Keratinocyte (primary cell): Measurements from ENCODE around the gene ACTR3. TPM values are rescaled to one million over a fixed set of nuclear protein-coding genes. Genes with fewer than 3 reads are reported as not detected.

Source experiments
- DNase-seq: peaks from one replicate; pipeline ENCODE4 v3.0.0-alpha.2; 2011; ENCODE audit warnings: low read depth, missing footprints, low spot score
- FAIRE-seq: peaks from 2 replicates; lab custom pipeline; 2011; peaks lifted over from hg19 to GRCh38; lab: Jason Lieb, UNC
- H2AFZ ChIP-seq: 2 replicates; pipeline ENCODE4 v1.6.0; 2012; ENCODE audit warnings: low read length, control low read depth, inconsistent platforms; ENCODE audit not compliant: control insufficient read depth
- H3K27ac ChIP-seq: 2 replicates; pipeline ENCODE4 v1.5.1; 2011; ENCODE audit warnings: low read length; ENCODE audit not compliant: control insufficient read depth, insufficient read depth
- H3K27me3 ChIP-seq: 3 replicates; pipeline ENCODE4 v1.6.0; 2011; ENCODE audit warnings: low read length; ENCODE audit not compliant: control insufficient read depth, insufficient read depth; ENCODE audit errors: extremely low read depth
- H3K36me3 ChIP-seq, 2 experiments: 2 replicates in 1 of 2; 3 replicates in 1 of 2; pipeline ENCODE4 v1.5.1; 2011; ENCODE audit warnings: low read length in 2 of 2, mild to moderate bottlenecking in 1 of 2; ENCODE audit not compliant: control insufficient read depth in 2 of 2, insufficient read depth in 2 of 2; ENCODE audit errors: extremely low read depth in 1 of 2
- H3K4me1 ChIP-seq: 3 replicates; pipeline ENCODE4 v1.5.1; 2011; ENCODE audit warnings: low read length; ENCODE audit not compliant: control insufficient read depth, insufficient read depth; ENCODE audit errors: extremely low read depth
- H3K4me2 ChIP-seq: 3 replicates; pipeline ENCODE4 v1.6.0; 2011; ENCODE audit warnings: low read depth, low read length; ENCODE audit not compliant: control insufficient read depth, insufficient read depth; ENCODE audit errors: extremely low read depth
- H3K4me3 ChIP-seq, 3 experiments: fragments of 200-600 bp in 1 of 3; sonication (generic) in 1 of 3; 2 replicates in 2 of 3; 3 replicates in 1 of 3; pipeline ENCODE4 v1.5.1; 2011 to 2016; ENCODE audit warnings: low read length in 3 of 3, mild to moderate bottlenecking in 3 of 3, control low read depth in 2 of 3, inconsistent platforms in 1 of 3, low read depth in 1 of 3, mixed read lengths in 1 of 3, mixed run types in 1 of 3, moderate library complexity in 1 of 3; ENCODE audit not compliant: control insufficient read depth in 2 of 3, insufficient read depth in 2 of 3; ENCODE audit errors: extremely low read depth in 1 of 3
- H3K79me2 ChIP-seq: 2 replicates; pipeline ENCODE4 v1.6.0; 2012; ENCODE audit warnings: low read length; ENCODE audit not compliant: control insufficient read depth, insufficient read depth
- H3K9ac ChIP-seq: 3 replicates; pipeline ENCODE4 v1.6.0; 2011; ENCODE audit warnings: low read length; ENCODE audit not compliant: control insufficient read depth, insufficient read depth; ENCODE audit errors: extremely low read depth
- H3K9me1 ChIP-seq: 3 replicates; pipeline ENCODE4 v1.6.0; 2011; ENCODE audit warnings: low read length; ENCODE audit not compliant: control insufficient read depth, insufficient read depth; ENCODE audit errors: extremely low read depth
- H3K9me3 ChIP-seq: 2 replicates; pipeline ENCODE4 v1.5.1; 2012; ENCODE audit warnings: low read depth, low read length; ENCODE audit not compliant: control insufficient read depth
- H4K20me1 ChIP-seq: 3 replicates; pipeline ENCODE4 v1.6.0; 2011; ENCODE audit warnings: low read length; ENCODE audit not compliant: control insufficient read depth, insufficient read depth; ENCODE audit errors: extremely low read depth
- CTCF ChIP-seq, 3 experiments: IDR thresholded peaks in 1 of 3; conservative IDR thresholded peaks in 1 of 3; optimal IDR thresholded peaks in 1 of 3; 2 replicates in 2 of 3; 3 replicates in 1 of 3; pipeline versions ENCODE3 to v1.5.1; 2011; ENCODE audit warnings: low read length in 3 of 3, mild to moderate bottlenecking in 3 of 3, moderate library complexity in 2 of 3, control low read depth in 1 of 3, inconsistent platforms in 1 of 3; ENCODE audit not compliant: insufficient read depth in 2 of 3; ENCODE audit errors: extremely low read depth in 1 of 3
- EZH2 ChIP-seq: IDR thresholded peaks from one replicate; pipeline ENCODE4 v1.6.1; 2012; ENCODE audit warnings: inconsistent platforms, mild to moderate bottlenecking, low read length, moderate library complexity
- dilution Hi-C: fragments of 300-500 bp; cut with MboI; formaldehyde crosslinking; loops from one replicate; pipeline ENCODE4 v1.7.0; 2020; ENCODE audit warnings: low sequenced_read_pairs; ENCODE audit not compliant: extremely low pct_ligation_motif_present
- polyA plus RNA-seq, 5 experiments: library from polyadenylated mRNA; depleted of rRNA in 3 of 5; stranded (reverse) in 3 of 5; stranded (forward) in 1 of 5; unstranded in 1 of 5; fragments of >200 nt; gene quantifications; 1 replicate in 1 of 5; 2 replicates in 3 of 5; 3 replicates in 1 of 5; pipeline versions ENCODE4 v1.2.1 to v1.2.3, GENCODE V29; 2011 to 2012; ENCODE audit warnings: missing spikeins in 2 of 5, low read depth in 1 of 5, low replicate concordance in 1 of 5

Gene ACTR3
- polyA plus RNA-seq, 1 donor (not counting 4 experiments of a cell fraction or from before 2014, with no cell fraction given), result 340 TPM

GRCh38 chr2:113905886-113906285, 16.0 kb downstream of the ACTR3 start:
- dilution Hi-C loops, result no loop called here
- H4K20me1 ChIP-seq, result peaks cover 43% of the 10 kb centered on the region

GRCh38 chr2:113906647-113907046, 16.8 kb downstream of the ACTR3 start:
- peaks cover 38% of the 10 kb centered on the region for H4K20me1 ChIP-seq
- no peaks in the 10 kb centered on the region for H3K4me1 ChIP-seq
- no peak for FAIRE-seq

More at GRCh38 chr2:113905886-113906285, 16.0 kb downstream of the ACTR3 start:
- Histone ChIP-seq H3K4me2 (no peak overlapping the region), H3K79me2 (peaks cover 100% of the 10 kb centered on the region), H3K4me3 (no peak overlapping the region), H3K27me3 (no peaks in the 10 kb centered on the region), H2AFZ (no peak overlapping the region), H3K36me3 (peaks cover 0 to 2% of the 10 kb centered on the region in 2 experiments), H3K27ac (no peak overlapping the region), H3K9me1 (peaks cover 5% of the 10 kb centered on the region), H3K9ac (no peak overlapping the region), H3K9me3 (no peaks in the 10 kb centered on the region), H3K4me1 (no peaks in the 10 kb centered on the region)
- FAIRE-seq, result no peak
- DNase-seq, result no peak
- no peak for TF ChIP-seq CTCF (optimal IDR thresholded peaks at IDR 0.05 in 1 of 3, IDR thresholded peaks at IDR 0.05 in 1 of 3, conservative IDR thresholded peaks at IDR 0.05 in 1 of 3; ENCODE audit: extremely low read depth in 1 of 3, insufficient read depth in 2 of 3, low read length in 3 of 3)
- no peak for TF ChIP-seq EZH2

GRCh38 chr2:113907297-113907696, 17.4 kb downstream of the ACTR3 start:
- dilution Hi-C loops, result no loop called here
- Histone ChIP-seq H2AFZ (no peak overlapping the region), H3K4me3 (no peak overlapping the region), H3K79me2 (peaks cover 100% of the 10 kb centered on the region), H3K36me3 (peaks cover 0 to 2% of the 10 kb centered on the region in 2 experiments), H4K20me1 (peaks cover 42% of the 10 kb centered on the region), H3K4me2 (no peak overlapping the region), H3K9me1 (peaks cover 5% of the 10 kb centered on the region), H3K9ac (no peak overlapping the region), H3K9me3 (no peaks in the 10 kb centered on the region), H3K27me3 (no peaks in the 10 kb centered on the region), H3K27ac (no peak overlapping the region), H3K4me1 (no peaks in the 10 kb centered on the region)
- no peak for FAIRE-seq
- TF ChIP-seq CTCF (optimal IDR thresholded peaks at IDR 0.05 in 1 of 3, IDR thresholded peaks at IDR 0.05 in 1 of 3, conservative IDR thresholded peaks at IDR 0.05 in 1 of 3; ENCODE audit: extremely low read depth in 1 of 3, insufficient read depth in 2 of 3, low read length in 3 of 3) (no peak), EZH2 (no peak)
- DNase-seq, result no peak

More at GRCh38 chr2:113906647-113907046, 16.8 kb downstream of the ACTR3 start:
- Histone ChIP-seq H3K9me1 (peaks cover 5% of the 10 kb centered on the region), H3K27ac (no peak overlapping the region), H3K4me3 (no peak overlapping the region), H3K36me3 (peaks cover 0 to 2% of the 10 kb centered on the region in 2 experiments), H3K27me3 (no peaks in the 10 kb centered on the region), H3K79me2 (peaks cover 100% of the 10 kb centered on the region), H3K9me3 (no peaks in the 10 kb centered on the region), H3K4me2 (no peak overlapping the region), H3K9ac (no peak overlapping the region), H2AFZ (no peak overlapping the region)
- no peak for DNase-seq
- dilution Hi-C loops, result no loop called here
- TF ChIP-seq EZH2, result no peak
